ENCODE data around the gene FAM163B. TPM values are rescaled to one million over a fixed set of nuclear protein-coding genes. Genes with fewer than 3 reads are reported as not detected.

Gene FAM163B
- total RNA-seq, 1 experiment from 2014 or later = not detected

- CTCF ChIA-PET = no interaction called here
- no peak for TF ChIP-seq CTCF (IDR thresholded peaks at IDR 0.05; ENCODE audit: unreplicated experiment)
- intact Hi-C loops (cut with micrococcal nuclease; ENCODE audit: unreplicated experiment) = no loop called here
- no peak overlapping the region for H3K27ac Mint-ChIP-seq (ENCODE audit: unreplicated experiment)
- no peaks in the 10 kb centered on the region for H3K36me3 Mint-ChIP-seq (ENCODE audit: insufficient read depth, unreplicated experiment)
- no peaks in the 10 kb centered on the region for H3K4me1 Mint-ChIP-seq (ENCODE audit: low read depth, unreplicated experiment)
- H3K4me3 Mint-ChIP-seq (ENCODE audit: low read depth, unreplicated experiment) = no peak overlapping the region
- BruUV-seq (replicated peaks) = no TSS peak
- DNase-seq = no peak
- peaks cover 42% of the 10 kb centered on the region for H3K27me3 Mint-ChIP-seq (ENCODE audit: unreplicated experiment)
- H3K9me3 Mint-ChIP-seq (ENCODE audit: low read depth, unreplicated experiment) = no peaks in the 10 kb centered on the region
Observed at GRCh38 chr9:133537257-133537656, 71.9 kb downstream of the FAM163B start.

- Mint-ChIP-seq H3K4me1 (ENCODE audit: low read depth, unreplicated experiment) (no peaks in the 10 kb centered on the region), H3K9me3 (ENCODE audit: low read depth, unreplicated experiment) (no peaks in the 10 kb centered on the region), H3K27ac (ENCODE audit: unreplicated experiment) (no peak overlapping the region), H3K27me3 (ENCODE audit: unreplicated experiment) (peaks cover 46% of the 10 kb centered on the region), H3K36me3 (ENCODE audit: insufficient read depth, unreplicated experiment) (no peaks in the 10 kb centered on the region), H3K4me3 (ENCODE audit: low read depth, unreplicated experiment) (no peak overlapping the region)
- intact Hi-C loops (cut with micrococcal nuclease; ENCODE audit: unreplicated experiment) = no loop called here
- DNase-seq = no peak
- no TSS peak for BruUV-seq (replicated peaks)
- TF ChIP-seq CTCF (IDR thresholded peaks at IDR 0.05; ENCODE audit: unreplicated experiment) = no peak
- CTCF ChIA-PET = no interaction called here
Observed at GRCh38 chr9:133536536-133536935, 72.7 kb downstream of the FAM163B start.

DNA sequence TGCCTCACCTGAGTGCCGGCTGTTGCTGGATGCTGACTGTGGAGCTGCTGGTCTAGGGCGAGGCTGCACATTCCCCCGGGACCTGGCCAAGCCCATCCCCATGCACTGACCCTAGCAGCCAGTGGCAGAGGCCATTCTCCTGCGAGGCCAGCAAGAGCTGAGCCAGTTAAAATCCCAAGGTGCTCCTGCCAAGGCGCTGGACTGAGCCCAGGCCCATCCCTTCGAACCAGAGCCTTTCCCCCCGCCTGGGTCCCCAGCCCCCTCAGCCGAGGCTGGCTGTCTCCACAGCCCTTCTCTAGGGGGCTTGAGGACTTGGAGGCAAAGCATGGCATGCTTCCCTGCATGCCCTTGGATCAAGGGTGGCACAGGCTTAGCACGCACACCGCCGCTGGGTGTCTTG is 73.1 kb downstream of the FAM163B start:
- BruUV-seq (replicated peaks) = no TSS peak
- intact Hi-C loops (cut with micrococcal nuclease; ENCODE audit: unreplicated experiment) = no loop called here
- CTCF ChIA-PET = no interaction called here
- no peaks in the 10 kb centered on the region for H3K4me1 Mint-ChIP-seq (ENCODE audit: low read depth, unreplicated experiment)
- no peak overlapping the region for H3K27ac Mint-ChIP-seq (ENCODE audit: unreplicated experiment)
- H3K36me3 Mint-ChIP-seq (ENCODE audit: insufficient read depth, unreplicated experiment) = no peaks in the 10 kb centered on the region
- no peaks in the 10 kb centered on the region for H3K9me3 Mint-ChIP-seq (ENCODE audit: low read depth, unreplicated experiment)
- H3K27me3 Mint-ChIP-seq (ENCODE audit: unreplicated experiment) = peaks cover 46% of the 10 kb centered on the region
- no peak for TF ChIP-seq CTCF (IDR thresholded peaks at IDR 0.05; ENCODE audit: unreplicated experiment)
- H3K4me3 Mint-ChIP-seq (ENCODE audit: low read depth, unreplicated experiment) = no peak overlapping the region
- DNase-seq = no peak

DNA sequence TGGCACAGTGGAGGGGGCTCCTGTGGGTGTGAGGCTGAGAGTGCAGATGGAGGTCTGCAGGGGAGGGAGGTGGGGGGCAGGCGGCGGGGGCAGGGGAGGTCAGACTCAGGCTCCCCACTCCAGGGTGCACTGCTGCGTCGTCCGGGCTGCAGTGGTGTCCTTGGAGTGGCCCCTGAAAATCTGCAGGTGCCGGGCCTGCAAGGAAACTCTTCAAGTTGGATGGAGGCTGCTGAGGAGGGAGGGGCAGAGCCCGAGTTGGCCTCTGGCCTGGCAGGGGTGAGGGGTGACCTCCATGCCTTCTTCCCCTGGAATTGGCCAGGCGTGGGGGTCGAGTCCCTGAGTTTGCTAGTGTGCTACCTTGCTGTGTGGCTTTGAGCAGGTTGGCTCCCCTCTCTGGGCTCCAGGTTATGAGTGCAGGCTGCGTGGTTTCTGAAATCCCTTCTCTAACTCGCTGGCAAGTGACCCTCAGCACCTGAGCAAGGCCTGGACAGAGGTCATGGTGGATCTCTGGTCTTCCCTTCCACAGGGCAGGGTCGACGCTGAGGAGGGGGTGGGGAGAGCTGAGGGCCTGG is 73.8 kb downstream of the FAM163B start:
- no TSS peak for BruUV-seq (replicated peaks)
- DNase-seq = no peak
- no peak overlapping the region for H3K27ac Mint-ChIP-seq (ENCODE audit: unreplicated experiment)
- CTCF ChIA-PET = no interaction called here
- intact Hi-C loops (cut with micrococcal nuclease; ENCODE audit: unreplicated experiment) = no loop called here
- no peaks in the 10 kb centered on the region for H3K4me1 Mint-ChIP-seq (ENCODE audit: low read depth, unreplicated experiment)
- H3K9me3 Mint-ChIP-seq (ENCODE audit: low read depth, unreplicated experiment) = no peaks in the 10 kb centered on the region
- no peaks in the 10 kb centered on the region for H3K36me3 Mint-ChIP-seq (ENCODE audit: insufficient read depth, unreplicated experiment)
- H3K4me3 Mint-ChIP-seq (ENCODE audit: low read depth, unreplicated experiment) = no peak overlapping the region
- no peak for TF ChIP-seq CTCF (IDR thresholded peaks at IDR 0.05; ENCODE audit: unreplicated experiment)
- peaks cover 46% of the 10 kb centered on the region for H3K27me3 Mint-ChIP-seq (ENCODE audit: unreplicated experiment)

Data from Calu3 (cell line).